ENCODE results near the gene CRCP. TPM values are rescaled to one million over a fixed set of nuclear protein-coding genes. Genes with fewer than 3 reads are reported as not detected.

CRCP gene
- total RNA-seq, 6 experiments from 2014 or later = 29.8 to 37.6 (median 33.7) TPM

DNA sequence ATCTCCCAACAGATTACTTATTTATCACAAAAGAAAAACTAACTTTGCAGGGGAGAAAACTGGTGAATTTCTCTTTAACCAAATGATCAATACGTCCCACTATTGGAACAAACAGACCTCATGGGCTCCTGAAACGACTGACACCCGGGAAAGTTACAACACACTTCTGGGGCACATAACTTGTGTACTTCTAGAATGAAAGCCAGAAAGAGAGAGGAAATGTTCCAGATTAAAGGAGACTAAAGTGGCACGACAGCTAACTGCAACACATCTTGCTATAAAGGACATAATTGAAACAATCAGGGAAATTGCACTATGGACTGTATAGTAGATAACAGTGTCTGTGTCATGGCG lies 75.8 kb downstream of the CRCP start:
- Mint-ChIP-seq H3K27me3 (ENCODE audit: insufficient read depth) (peaks cover 15% of the 10 kb centered on the region), H3K27ac (no peak overlapping the region), H3K4me3 (no peak overlapping the region), H3K4me1 (ENCODE audit: low read depth) (no peaks in the 10 kb centered on the region), H3K9me3 (no peaks in the 10 kb centered on the region), H3K36me3 (ENCODE audit: low read depth) (no peaks in the 10 kb centered on the region)
- DNase-seq = no peak
- TF ChIP-seq, protein P1, sequence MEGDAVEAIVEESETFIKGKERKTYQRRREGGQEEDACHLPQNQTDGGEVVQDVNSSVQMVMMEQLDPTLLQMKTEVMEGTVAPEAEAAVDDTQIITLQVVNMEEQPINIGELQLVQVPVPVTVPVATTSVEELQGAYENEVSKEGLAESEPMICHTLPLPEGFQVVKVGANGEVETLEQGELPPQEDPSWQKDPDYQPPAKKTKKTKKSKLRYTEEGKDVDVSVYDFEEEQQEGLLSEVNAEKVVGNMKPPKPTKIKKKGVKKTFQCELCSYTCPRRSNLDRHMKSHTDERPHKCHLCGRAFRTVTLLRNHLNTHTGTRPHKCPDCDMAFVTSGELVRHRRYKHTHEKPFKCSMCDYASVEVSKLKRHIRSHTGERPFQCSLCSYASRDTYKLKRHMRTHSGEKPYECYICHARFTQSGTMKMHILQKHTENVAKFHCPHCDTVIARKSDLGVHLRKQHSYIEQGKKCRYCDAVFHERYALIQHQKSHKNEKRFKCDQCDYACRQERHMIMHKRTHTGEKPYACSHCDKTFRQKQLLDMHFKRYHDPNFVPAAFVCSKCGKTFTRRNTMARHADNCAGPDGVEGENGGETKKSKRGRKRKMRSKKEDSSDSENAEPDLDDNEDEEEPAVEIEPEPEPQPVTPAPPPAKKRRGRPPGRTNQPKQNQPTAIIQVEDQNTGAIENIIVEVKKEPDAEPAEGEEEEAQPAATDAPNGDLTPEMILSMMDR (IDR thresholded peaks at IDR 0.05) = no peak

- no peak for DNase-seq
- H3K9me3 Mint-ChIP-seq = no peaks in the 10 kb centered on the region
- H3K27ac Mint-ChIP-seq = no peak overlapping the region
- H3K4me3 Mint-ChIP-seq = no peak overlapping the region
- H3K36me3 Mint-ChIP-seq (ENCODE audit: low read depth) = no peaks in the 10 kb centered on the region
- TF ChIP-seq, protein P1 (IDR thresholded peaks at IDR 0.05) = no peak
- H3K27me3 Mint-ChIP-seq (ENCODE audit: insufficient read depth) = peaks cover 15% of the 10 kb centered on the region
- H3K4me1 Mint-ChIP-seq (ENCODE audit: low read depth) = peaks cover 1% of the 10 kb centered on the region
Observed at GRCh38 chr7:66193146-66193725, 78.6 kb downstream of the CRCP start.

DNA sequence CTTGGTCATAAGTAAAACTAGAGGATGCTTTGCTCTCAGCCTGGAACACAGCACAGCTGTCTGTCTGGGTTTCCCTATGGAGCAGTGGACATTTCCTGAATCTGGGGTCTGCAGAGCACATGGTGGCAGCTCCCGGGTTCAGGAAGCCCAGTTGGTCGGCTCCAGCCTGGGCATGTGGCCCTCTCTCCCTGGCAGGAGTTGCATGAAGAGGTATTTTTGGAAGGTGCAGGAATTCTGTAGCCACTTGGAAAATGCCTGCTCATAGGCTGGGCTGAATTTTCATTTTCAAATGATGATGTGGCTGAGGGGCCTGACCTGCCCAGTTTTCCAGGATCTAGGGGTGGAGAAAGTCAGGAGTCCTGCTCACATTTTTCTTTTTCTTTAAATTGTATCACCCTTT lies 83.8 kb downstream of the CRCP start:
- Mint-ChIP-seq H3K4me3 (no peak overlapping the region), H3K4me1 (ENCODE audit: low read depth) (peaks cover 7% of the 10 kb centered on the region), H3K9me3 (no peaks in the 10 kb centered on the region)

DNA sequence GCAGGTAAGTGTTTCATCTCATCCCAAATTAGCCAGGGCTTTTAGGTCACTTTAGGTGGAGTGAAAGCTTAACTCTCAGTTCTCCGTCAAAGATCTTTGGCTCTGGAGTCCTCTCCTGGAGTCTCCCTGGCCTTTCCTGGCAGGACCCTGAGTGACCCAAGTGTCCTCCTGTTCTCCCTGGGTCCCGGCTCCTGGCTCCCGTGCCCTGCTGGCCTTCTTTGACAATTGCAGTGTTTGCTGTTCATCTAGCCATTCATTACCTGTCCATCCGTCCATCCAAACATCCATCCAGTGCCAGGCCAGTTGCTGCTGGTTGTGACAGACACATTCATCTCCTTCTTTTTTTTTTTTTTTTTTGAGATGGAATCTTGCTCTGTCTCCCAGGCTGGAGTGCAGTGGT lies 84.3 kb downstream of the CRCP start:
- no peak overlapping the region for H3K4me3 Mint-ChIP-seq
- no peak overlapping the region for H3K27ac Mint-ChIP-seq
- H3K4me1 Mint-ChIP-seq (ENCODE audit: low read depth) = peaks cover 7% of the 10 kb centered on the region
- TF ChIP-seq, protein P1 (IDR thresholded peaks at IDR 0.05) = no peak
- no peak for DNase-seq
- H3K9me3 Mint-ChIP-seq = no peaks in the 10 kb centered on the region
- no peaks in the 10 kb centered on the region for H3K36me3 Mint-ChIP-seq (ENCODE audit: low read depth)
- H3K27me3 Mint-ChIP-seq (ENCODE audit: insufficient read depth) = peaks cover 10% of the 10 kb centered on the region

More for the DNA sequence above, 83.8 kb downstream of the CRCP start:
- DNase-seq = no peak
- H3K36me3 Mint-ChIP-seq (ENCODE audit: low read depth) = no peaks in the 10 kb centered on the region
- H3K27ac Mint-ChIP-seq = no peak overlapping the region
- peaks cover 10% of the 10 kb centered on the region for H3K27me3 Mint-ChIP-seq (ENCODE audit: insufficient read depth)
- TF ChIP-seq, protein P1 (IDR thresholded peaks at IDR 0.05) = no peak

DNA sequence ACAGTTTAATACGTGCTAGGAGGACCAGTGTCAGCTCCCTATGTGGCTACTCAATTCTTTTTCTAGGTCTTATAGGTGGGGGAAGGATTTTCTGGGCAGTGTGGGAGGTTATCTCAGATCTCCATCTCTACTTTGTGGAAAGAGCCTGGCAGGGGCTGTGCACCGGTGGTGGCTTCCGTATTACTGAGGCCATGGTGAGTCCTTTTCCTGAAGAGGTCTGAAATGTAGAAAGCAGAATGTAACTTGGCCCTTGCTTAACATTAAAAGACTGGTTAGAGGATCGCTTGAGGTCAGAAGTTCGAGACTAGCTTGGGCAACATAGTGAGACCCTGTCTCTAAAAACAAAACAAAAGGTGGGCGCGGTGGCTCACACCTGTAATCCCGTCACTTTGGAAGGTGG lies 87.8 kb downstream of the CRCP start:
- Mint-ChIP-seq H3K36me3 (ENCODE audit: low read depth) (peaks cover 8% of the 10 kb centered on the region; the same call in 1 of the 2 replicates), H3K27me3 (ENCODE audit: insufficient read depth) (peaks cover 5% of the 10 kb centered on the region), H3K9me3 (no peaks in the 10 kb centered on the region), H3K4me3 (no peak overlapping the region), H3K4me1 (ENCODE audit: low read depth) (peaks cover 24% of the 10 kb centered on the region), H3K27ac (no peak overlapping the region)
- no peak for DNase-seq
- TF ChIP-seq, protein P1 (IDR thresholded peaks at IDR 0.05) = no peak

Other genes with a start within 250 kb of the CRCP start
- 10 to 100 TPM; 33.9 to 46.0 (median 43.1) TPM for gene VKORC1L1, start 241.8 kb upstream of the CRCP start, total RNA-seq (2021; fragmentation: NEBNext Ultra II Directional; extraction: Animal tissue kit (Norgen Biotek cat#: 25700))
- gene GUSB, start 132.6 kb upstream of the CRCP start, total RNA-seq (2021; fragmentation: NEBNext Ultra II Directional; extraction: Animal tissue kit (Norgen Biotek cat#: 25700)) = 10 to 100 TPM; 17.5 to 29.1 (median 27.4) TPM
- gene ASL, start 39.0 kb upstream of the CRCP start, total RNA-seq (2021; fragmentation: NEBNext Ultra II Directional; extraction: Animal tissue kit (Norgen Biotek cat#: 25700)) = 10 to 100 TPM; 40.5 to 47.4 (median 41.8) TPM
- gene TPST1, start 90.5 kb downstream of the CRCP start, total RNA-seq (2021; fragmentation: NEBNext Ultra II Directional; extraction: Animal tissue kit (Norgen Biotek cat#: 25700)) = 10 to 100 TPM; 21.7 to 36.1 (median 29.2) TPM

Data from HFFc6 (cell line).